ENCODE data around the gene NBDY. TPM values are rescaled to one million over a fixed set of nuclear protein-coding genes. Genes with fewer than 3 reads are reported as not detected.
"Not testable (repeated sequence)": the region's sequence is repeated elsewhere in the genome, so short reads cannot be mapped to it uniquely, and the experiment has no call there.

Gene NBDY
- polyA plus RNA-seq (ENCODE audit: low read depth in 6 of 6): 10 to 100 TPM; 44.9 to 69.1 (median 54.8) TPM

- H3K27me3 Mint-ChIP-seq: no peaks in the 10 kb centered on the region
- H3K4me1 Mint-ChIP-seq: peaks cover 0 to 22% (median 4%) of the 10 kb centered on the region in 3 donors
- no peaks in the 10 kb centered on the region for H3K36me3 Mint-ChIP-seq
- peak within 1 kb of the TSS; percentile 86 to 97 (median 94) for H3K4me3 Mint-ChIP-seq
- DNase-seq (peak; percentile 32), ATAC-seq (ENCODE audit: low read depth in 2 of 2) (peak; percentile 77 to 79)
- peak within 1 kb of the TSS; percentile 85 to 97 (median 93) for H3K27ac Mint-ChIP-seq
- no peaks in the 10 kb centered on the region for H3K9me3 Mint-ChIP-seq
These were observed at the start of gene NBDY for GRCh38 chrX:56729152-56729850. Gene NBDY, plus strand, starts transcription at chrX:56729243. Its CDS starts 111 bp downstream, at chrX:56729354.

- Mint-ChIP-seq H3K27me3 (peaks cover 0 to 11% (median 0%) of the 10 kb centered on the region in 3 donors), H3K9me3 (peaks cover 0 to 17% (median 12%) of the 10 kb centered on the region in 7 donors)
- not testable (repeated sequence) for H3K4me1 Mint-ChIP-seq; DNase-seq; H3K4me3 Mint-ChIP-seq; H3K27ac Mint-ChIP-seq; ATAC-seq (ENCODE audit: low read depth in 2 of 2); H3K36me3 Mint-ChIP-seq
These were observed 24.5 kb upstream of the NBDY start for GRCh38 chrX:56704530-56704929.

GRCh38 chrX:56726605-56727004 is 2.4 kb upstream of the NBDY start:
- ATAC-seq (ENCODE audit: low read depth in 2 of 2): peak in 1 of 2 donors; percentile 47

GRCh38 chrX:56727531-56727930 is 1.5 kb upstream of the NBDY start:
- peak overlapping the region in 1 of 8 donors; percentile 95 for H3K4me3 Mint-ChIP-seq
- H3K27ac Mint-ChIP-seq: peak overlapping the region in 2 of 6 donors; percentile 29 to 67
- DNase-seq: no peak
- H3K36me3 Mint-ChIP-seq: no peaks in the 10 kb centered on the region
- peaks cover 0 to 8% (median 0%) of the 10 kb centered on the region in 3 donors for H3K27me3 Mint-ChIP-seq
- no peak for ATAC-seq (ENCODE audit: low read depth in 2 of 2)
- H3K9me3 Mint-ChIP-seq: no peaks in the 10 kb centered on the region
- peaks cover 0 to 19% (median 4%) of the 10 kb centered on the region in 3 donors for H3K4me1 Mint-ChIP-seq

More at GRCh38 chrX:56726605-56727004, 2.4 kb upstream of the NBDY start:
- Mint-ChIP-seq H3K4me3 (peak overlapping the region in 1 of 8 donors; percentile 74), H3K4me1 (peaks cover 0 to 15% (median 4%) of the 10 kb centered on the region in 3 donors), H3K9me3 (no peaks in the 10 kb centered on the region), H3K27ac (peak overlapping the region in 2 of 6 donors; percentile 34 to 36), H3K36me3 (no peaks in the 10 kb centered on the region), H3K27me3 (peaks cover 0 to 16% (median 0%) of the 10 kb centered on the region in 3 donors)
- DNase-seq: peak; percentile 40

- no peak for ATAC-seq (ENCODE audit: low read depth in 2 of 2)
- Mint-ChIP-seq H3K27ac (peak overlapping the region in 3 of 6 donors; percentile 7 to 76 (median 29)), H3K9me3 (no peaks in the 10 kb centered on the region), H3K27me3 (no peaks in the 10 kb centered on the region), H3K4me3 (peak overlapping the region in 4 of 8 donors; percentile 22 to 95 (median 58)), H3K36me3 (no peaks in the 10 kb centered on the region), H3K4me1 (peaks cover 0 to 19% (median 4%) of the 10 kb centered on the region in 3 donors)
- no peak for DNase-seq
These were observed 722 bp upstream of the NBDY start for GRCh38 chrX:56728321-56728720.

- Mint-ChIP-seq H3K27me3 (no peaks in the 10 kb centered on the region), H3K27ac (peak overlapping the region; percentile 85 to 94 (median 92))
These were observed 291 bp upstream of the NBDY start for GRCh38 chrX:56728752-56729151.

GRCh38 chrX:56733459-56734046 is 4.5 kb downstream of the NBDY start:
- ATAC-seq (ENCODE audit: low read depth in 2 of 2): peak; percentile 37 to 54
- peaks cover 0 to 12% of the 10 kb centered on the region in 2 donors for H3K36me3 Mint-ChIP-seq
- H3K4me3 Mint-ChIP-seq: peak overlapping the region in 1 of 8 donors; percentile 49
- H3K9me3 Mint-ChIP-seq: no peaks in the 10 kb centered on the region
- DNase-seq: peak; percentile 47
- H3K4me1 Mint-ChIP-seq: peaks cover 0 to 22% (median 5%) of the 10 kb centered on the region in 3 donors
- peak overlapping the region in 1 of 6 donors; percentile 54 for H3K27ac Mint-ChIP-seq
- no peaks in the 10 kb centered on the region for H3K27me3 Mint-ChIP-seq

More at GRCh38 chrX:56728752-56729151, 291 bp upstream of the NBDY start:
- H3K9me3 Mint-ChIP-seq: no peaks in the 10 kb centered on the region
- ATAC-seq (ENCODE audit: low read depth in 2 of 2): peak; percentile 66 to 71
- H3K4me1 Mint-ChIP-seq: peaks cover 0 to 22% (median 4%) of the 10 kb centered on the region in 3 donors
- H3K36me3 Mint-ChIP-seq: no peaks in the 10 kb centered on the region
- peak overlapping the region; percentile 86 to 97 (median 94) for H3K4me3 Mint-ChIP-seq
- DNase-seq: peak; percentile 28

- DNase-seq (no peak), ATAC-seq (ENCODE audit: low read depth in 2 of 2) (no peak)
- Mint-ChIP-seq H3K27ac (no peak overlapping the region), H3K27me3 (no peaks in the 10 kb centered on the region), H3K9me3 (peaks cover 0 to 2% (median 0%) of the 10 kb centered on the region in 7 donors), H3K4me3 (no peak overlapping the region), H3K36me3 (peaks cover 0 to 17% of the 10 kb centered on the region in 2 donors), H3K4me1 (peaks cover 3 to 15% (median 12%) of the 10 kb centered on the region in 3 donors)
These were observed 7.2 kb downstream of the NBDY start for GRCh38 chrX:56736219-56736618.

GRCh38 chrX:56738670-56739069 is 9.6 kb downstream of the NBDY start:
- H3K36me3 Mint-ChIP-seq: peaks cover 8 to 22% of the 10 kb centered on the region in 2 donors
- peaks cover 3 to 16% (median 9%) of the 10 kb centered on the region in 3 donors for H3K4me1 Mint-ChIP-seq
- no peak for ATAC-seq (ENCODE audit: low read depth in 2 of 2)

GRCh38 chrX:56744996-56745395 is 16.0 kb downstream of the NBDY start:
- H3K9me3 Mint-ChIP-seq: peaks cover 0 to 12% (median 0%) of the 10 kb centered on the region in 7 donors
- no peak overlapping the region for H3K27ac Mint-ChIP-seq
- no peak overlapping the region for H3K4me3 Mint-ChIP-seq
- DNase-seq: no peak
- H3K4me1 Mint-ChIP-seq: peaks cover 5 to 27% (median 7%) of the 10 kb centered on the region in 3 donors
- peaks cover 5 to 15% of the 10 kb centered on the region in 2 donors for H3K36me3 Mint-ChIP-seq
- H3K27me3 Mint-ChIP-seq: peaks cover 0 to 16% (median 0%) of the 10 kb centered on the region in 3 donors
- no peak for ATAC-seq (ENCODE audit: low read depth in 2 of 2)

More at GRCh38 chrX:56738670-56739069, 9.6 kb downstream of the NBDY start:
- no peak for DNase-seq
- H3K27me3 Mint-ChIP-seq: no peaks in the 10 kb centered on the region
- no peak overlapping the region for H3K4me3 Mint-ChIP-seq
- H3K9me3 Mint-ChIP-seq: peaks cover 0 to 12% (median 0%) of the 10 kb centered on the region in 7 donors
- peak overlapping the region in 1 of 6 donors; percentile 25 for H3K27ac Mint-ChIP-seq

- peaks cover 0 to 7% (median 0%) of the 10 kb centered on the region in 7 donors for H3K9me3 Mint-ChIP-seq
- H3K4me3 Mint-ChIP-seq: no peak overlapping the region
- peaks cover 0 to 15% of the 10 kb centered on the region in 2 donors for H3K36me3 Mint-ChIP-seq
- peaks cover 13 to 31% (median 17%) of the 10 kb centered on the region in 3 donors for H3K4me1 Mint-ChIP-seq
- H3K27ac Mint-ChIP-seq: no peak overlapping the region
- no peak for DNase-seq
- ATAC-seq (ENCODE audit: low read depth in 2 of 2): no peak
- peaks cover 0 to 16% (median 0%) of the 10 kb centered on the region in 3 donors for H3K27me3 Mint-ChIP-seq
These were observed 18.0 kb downstream of the NBDY start for GRCh38 chrX:56746996-56747395.

- Mint-ChIP-seq H3K27ac (peak overlapping the region in 2 of 6 donors; percentile 1 to 7), H3K36me3 (peaks cover 14 to 26% of the 10 kb centered on the region in 2 donors), H3K9me3 (no peaks in the 10 kb centered on the region), H3K4me1 (peaks cover 16 to 33% (median 21%) of the 10 kb centered on the region in 3 donors), H3K4me3 (no peak overlapping the region), H3K27me3 (peaks cover 0 to 16% (median 0%) of the 10 kb centered on the region in 3 donors)
- DNase-seq (no peak), ATAC-seq (ENCODE audit: low read depth in 2 of 2) (no peak)
These were observed 22.0 kb downstream of the NBDY start for GRCh38 chrX:56751071-56751470.

GRCh38 chrX:56757327-56757726 is 28.3 kb downstream of the NBDY start:
- H3K36me3 Mint-ChIP-seq: peaks cover 14 to 19% of the 10 kb centered on the region in 2 donors

More at GRCh38 chrX:56757327-56757726, 28.3 kb downstream of the NBDY start:
- H3K27me3 Mint-ChIP-seq: no peaks in the 10 kb centered on the region
- peak overlapping the region in 3 of 8 donors; percentile 49 to 72 (median 59) for H3K4me3 Mint-ChIP-seq
- peaks cover 22 to 46% (median 33%) of the 10 kb centered on the region in 3 donors for H3K4me1 Mint-ChIP-seq
- peak; percentile 57 to 62 for ATAC-seq (ENCODE audit: low read depth in 2 of 2)
- no peak for DNase-seq
- H3K27ac Mint-ChIP-seq: peak overlapping the region in 4 of 6 donors; percentile 18 to 88 (median 52)
- H3K9me3 Mint-ChIP-seq: no peaks in the 10 kb centered on the region

Measured in naive B cell (primary cell).